Gastroesophageal sphincter (tissue), 3 donors: ENCODE data around the gene EPHA6.

Experiments
- CTCF ChIP-seq, 4 experiments: fragments of 200-600 bp in 2 of 4; fragments of 450-650 bp in 2 of 4; sonication (generic) in 1 of 4; IDR thresholded peaks; one replicate each; pipeline ENCODE4 v1.5.1; 2017 to 2019; ENCODE audit warnings: antibody characterized with exemption in 4 of 4, mild to moderate bottlenecking in 2 of 4, moderate library complexity in 2 of 4
- POLR2A ChIP-seq, 2 donors: fragments of 450-650 bp; IDR thresholded peaks; one replicate each; pipeline ENCODE4 v1.6.1; 2017; ENCODE audit warnings: antibody characterized with exemption in 2 of 2, mild to moderate bottlenecking in 2 of 2, moderate library complexity in 1 of 2
- POLR2AphosphoS5 ChIP-seq: sonication (generic); formaldehyde crosslinking; IDR thresholded peaks from one replicate; pipeline ENCODE4 v1.6.1; 2017; ENCODE audit warnings: antibody characterized with exemption

DNA sequence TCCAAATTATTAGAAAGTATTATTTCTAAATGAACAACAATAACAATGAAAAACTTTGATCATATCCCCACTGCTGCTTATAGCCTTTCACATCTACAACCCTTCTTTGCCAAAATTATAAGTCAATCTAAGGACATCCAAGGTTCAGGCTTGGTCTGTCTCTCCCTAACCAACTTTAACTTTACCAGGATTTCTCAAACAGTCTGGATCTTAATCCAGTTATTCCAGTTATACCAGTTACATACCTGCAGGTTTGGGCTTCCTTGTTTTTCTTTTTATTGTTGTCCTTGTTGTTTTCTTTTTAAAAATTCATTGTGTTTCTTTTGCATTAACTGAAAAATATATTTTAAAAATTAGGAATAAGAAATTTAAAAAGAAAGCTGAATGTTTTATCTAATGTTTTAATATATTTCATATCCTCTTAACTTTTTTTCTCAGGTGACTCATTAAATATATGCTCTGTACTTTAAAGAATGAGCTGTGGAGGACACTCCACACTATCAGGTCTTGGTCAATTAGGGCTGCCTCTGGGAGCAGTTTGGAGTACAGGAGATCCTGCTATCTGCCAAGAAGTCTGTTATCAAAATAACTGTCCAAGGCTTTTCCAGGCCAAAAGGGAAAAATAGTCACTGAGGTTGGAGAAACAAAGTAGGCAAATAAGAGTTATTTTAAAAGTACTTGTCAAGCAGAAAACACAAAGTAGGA lies 421.4 kb downstream of the EPHA6 start:
- TF ChIP-seq POLR2AphosphoS5 = no peak
- no peak for TF ChIP-seq POLR2A (IDR thresholded peaks at IDR 0.05)
- no peak for TF ChIP-seq CTCF (IDR thresholded peaks at IDR 0.05)
